Breast epithelium (tissue), 3 donors: ENCODE data around the gene BRD9.

Experiments
- POLR2A ChIP-seq: fragments of 450-650 bp; IDR thresholded peaks from one replicate; pipeline ENCODE4 v1.6.1; 2016; ENCODE audit warnings: antibody characterized with exemption, mild to moderate bottlenecking, moderate library complexity
- POLR2AphosphoS5 ChIP-seq, 3 donors: sonication (generic); formaldehyde crosslinking; IDR thresholded peaks; one replicate each; pipeline ENCODE4 v1.6.1; 2017; ENCODE audit warnings: antibody characterized with exemption in 3 of 3
- TF ChIP-seq, protein P1 (sequence below), 3 donors: fragments of 450-650 bp; IDR thresholded peaks; one replicate each; pipeline ENCODE4 v1.5.1; 2016 to 2017; ENCODE audit warnings: antibody characterized with exemption in 3 of 3, mild to moderate bottlenecking in 3 of 3, moderate library complexity in 3 of 3

DNA sequence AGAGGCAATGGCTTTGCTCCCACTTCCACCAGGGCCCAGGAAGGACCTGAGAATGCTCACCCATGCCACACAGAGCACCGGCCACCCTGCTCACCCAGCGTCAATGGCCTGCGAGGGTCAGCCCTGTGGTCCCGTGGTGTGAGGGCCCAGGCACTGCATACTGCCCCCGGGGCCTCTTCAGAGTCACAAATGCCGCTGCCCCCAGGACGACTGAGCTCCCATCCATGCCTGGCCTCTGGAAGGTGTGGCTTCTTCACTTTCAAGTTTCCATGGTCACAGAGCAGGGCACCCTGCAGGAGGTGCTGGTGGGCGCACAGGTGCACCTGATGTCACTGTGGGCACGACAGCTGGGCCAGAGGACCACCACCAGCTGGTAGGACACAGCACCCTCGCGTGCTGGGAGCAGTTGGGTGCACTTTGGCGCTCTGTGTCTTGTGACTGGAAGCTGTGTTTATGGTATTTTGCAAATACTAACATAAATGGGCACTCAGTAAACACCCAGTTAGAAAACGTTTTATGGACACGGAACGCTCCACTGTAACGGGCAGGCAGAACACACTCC, 29.3 kb downstream of the BRD9 start:
- TF ChIP-seq POLR2AphosphoS5 (IDR thresholded peaks at IDR 0.05) (no peak), POLR2A (no peak)
- TF ChIP-seq, protein P1, sequence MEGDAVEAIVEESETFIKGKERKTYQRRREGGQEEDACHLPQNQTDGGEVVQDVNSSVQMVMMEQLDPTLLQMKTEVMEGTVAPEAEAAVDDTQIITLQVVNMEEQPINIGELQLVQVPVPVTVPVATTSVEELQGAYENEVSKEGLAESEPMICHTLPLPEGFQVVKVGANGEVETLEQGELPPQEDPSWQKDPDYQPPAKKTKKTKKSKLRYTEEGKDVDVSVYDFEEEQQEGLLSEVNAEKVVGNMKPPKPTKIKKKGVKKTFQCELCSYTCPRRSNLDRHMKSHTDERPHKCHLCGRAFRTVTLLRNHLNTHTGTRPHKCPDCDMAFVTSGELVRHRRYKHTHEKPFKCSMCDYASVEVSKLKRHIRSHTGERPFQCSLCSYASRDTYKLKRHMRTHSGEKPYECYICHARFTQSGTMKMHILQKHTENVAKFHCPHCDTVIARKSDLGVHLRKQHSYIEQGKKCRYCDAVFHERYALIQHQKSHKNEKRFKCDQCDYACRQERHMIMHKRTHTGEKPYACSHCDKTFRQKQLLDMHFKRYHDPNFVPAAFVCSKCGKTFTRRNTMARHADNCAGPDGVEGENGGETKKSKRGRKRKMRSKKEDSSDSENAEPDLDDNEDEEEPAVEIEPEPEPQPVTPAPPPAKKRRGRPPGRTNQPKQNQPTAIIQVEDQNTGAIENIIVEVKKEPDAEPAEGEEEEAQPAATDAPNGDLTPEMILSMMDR (IDR thresholded peaks at IDR 0.05), result no peak
